NCI-H1694 treated with DMSO at 0.1 percent for 48 hours (cell line): Measurements from ENCODE around the gene UMODL1.

Experiments used
- DNase-seq: peaks from one replicate; lab custom pipeline; 2025; lab: John Stamatoyannopoulos, UW

UMODL1 gene

DNA sequence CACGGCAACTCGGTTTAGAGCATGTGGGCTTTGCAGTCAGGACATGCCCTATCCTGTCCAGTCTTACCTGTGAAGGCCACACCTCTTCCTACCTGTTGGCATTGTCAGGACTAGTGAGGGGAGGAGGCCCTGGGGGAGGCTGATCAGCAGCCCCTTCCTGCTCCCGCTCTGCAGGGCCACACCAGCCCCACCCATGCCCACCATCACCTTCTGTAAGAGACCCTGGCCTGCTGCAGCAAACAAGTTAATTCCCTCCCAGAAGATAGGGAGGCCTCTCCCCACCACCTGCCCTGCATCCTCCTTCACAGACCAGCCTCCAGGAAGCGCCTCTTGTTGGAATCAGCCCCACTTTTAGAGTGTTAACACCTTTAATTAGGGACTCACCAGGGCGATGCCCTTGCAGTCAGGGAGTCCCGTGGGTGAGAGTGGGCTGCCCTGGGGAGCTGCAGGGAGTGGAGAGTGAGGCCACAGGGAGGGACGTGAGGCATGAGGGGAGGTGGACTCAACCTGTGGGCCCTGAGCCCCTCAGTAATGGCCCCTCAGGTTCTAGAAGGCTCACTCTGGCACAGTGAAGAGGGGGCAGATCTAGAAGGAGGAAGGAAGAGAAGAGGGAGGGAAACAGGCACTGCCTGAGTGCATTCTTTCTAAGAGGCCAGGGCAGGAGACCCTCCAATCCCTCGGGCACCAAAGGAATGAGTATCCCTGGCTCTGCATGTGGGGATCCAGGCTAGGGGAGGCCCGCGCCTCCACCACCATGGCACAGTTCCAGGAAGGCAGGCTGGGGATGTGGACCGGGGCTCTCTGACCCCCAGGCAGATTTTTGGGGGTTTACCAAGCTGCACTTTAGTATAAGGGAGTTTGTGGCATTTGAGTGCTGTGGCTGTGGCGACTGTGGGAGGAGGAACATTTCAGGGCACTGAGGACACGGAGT, 8.2 kb downstream of the UMODL1 start:
- no peak for DNase-seq

DNA sequence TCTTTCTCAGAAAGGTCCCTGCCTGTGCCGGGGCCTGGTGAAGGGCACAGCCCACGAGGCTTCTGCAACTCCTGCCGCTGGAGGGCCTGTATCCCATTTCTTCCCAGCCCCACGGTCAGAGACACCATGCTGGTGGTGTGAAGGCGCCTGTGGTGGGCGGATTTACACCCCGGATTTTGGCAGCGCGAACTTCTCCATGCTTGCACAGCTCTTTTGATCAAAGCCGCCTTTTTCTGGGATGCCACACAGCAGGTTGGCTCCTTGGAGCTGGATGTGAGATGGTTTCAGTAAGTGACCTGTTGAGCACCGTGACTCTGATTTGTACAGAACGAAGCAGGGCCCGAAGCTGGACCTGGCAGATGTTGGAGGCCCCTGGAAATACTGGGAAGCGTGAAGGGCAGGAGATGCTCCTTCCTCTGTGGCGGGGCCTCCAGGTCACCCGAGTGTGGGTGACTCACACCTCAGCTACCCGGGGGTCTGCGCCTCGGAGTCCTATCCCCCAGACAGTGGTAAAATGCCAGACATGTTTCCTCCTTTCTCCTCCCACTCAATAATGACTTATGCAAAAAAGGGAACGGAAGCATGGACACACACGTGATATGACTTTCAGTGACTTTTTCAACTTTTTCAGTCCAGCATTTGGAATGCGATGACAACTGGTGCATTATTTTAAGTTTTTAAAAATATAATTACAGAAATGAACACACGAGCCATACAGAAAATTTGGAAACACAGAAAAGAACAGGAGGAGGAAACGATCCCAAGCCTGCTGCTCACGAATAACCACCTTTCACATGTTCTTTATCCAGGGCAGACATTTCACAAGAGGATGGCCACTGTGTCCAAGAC, 9.0 kb downstream of the UMODL1 start:
- no peak for DNase-seq

GRCh38 chr21:42080788-42081083, 9.6 kb downstream of the UMODL1 start:
- no peak for DNase-seq

DNA sequence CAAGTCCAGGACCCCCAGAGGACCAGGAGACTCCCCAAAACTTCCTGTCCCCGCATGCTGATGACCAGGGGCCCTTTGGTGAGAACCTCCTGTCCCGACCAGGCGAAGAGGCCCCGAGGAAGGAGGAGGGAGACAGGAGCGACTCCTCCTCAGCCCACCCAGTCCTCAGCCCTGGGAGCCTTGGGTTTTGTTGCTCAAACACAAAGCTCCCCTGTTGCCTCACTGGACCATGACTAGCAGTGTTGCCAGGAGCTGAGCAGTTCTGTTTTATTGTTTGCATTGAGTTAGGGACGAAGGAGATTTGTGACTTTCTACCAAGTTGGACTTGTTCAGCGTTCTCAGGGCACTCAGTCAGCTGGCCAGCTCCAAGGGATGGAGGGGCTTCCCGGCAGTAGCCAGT, 10.0 kb downstream of the UMODL1 start:
- no peak for DNase-seq

GRCh38 chr21:42081931-42082381, 10.8 kb downstream of the UMODL1 start:
- DNase-seq, result no peak

DNA sequence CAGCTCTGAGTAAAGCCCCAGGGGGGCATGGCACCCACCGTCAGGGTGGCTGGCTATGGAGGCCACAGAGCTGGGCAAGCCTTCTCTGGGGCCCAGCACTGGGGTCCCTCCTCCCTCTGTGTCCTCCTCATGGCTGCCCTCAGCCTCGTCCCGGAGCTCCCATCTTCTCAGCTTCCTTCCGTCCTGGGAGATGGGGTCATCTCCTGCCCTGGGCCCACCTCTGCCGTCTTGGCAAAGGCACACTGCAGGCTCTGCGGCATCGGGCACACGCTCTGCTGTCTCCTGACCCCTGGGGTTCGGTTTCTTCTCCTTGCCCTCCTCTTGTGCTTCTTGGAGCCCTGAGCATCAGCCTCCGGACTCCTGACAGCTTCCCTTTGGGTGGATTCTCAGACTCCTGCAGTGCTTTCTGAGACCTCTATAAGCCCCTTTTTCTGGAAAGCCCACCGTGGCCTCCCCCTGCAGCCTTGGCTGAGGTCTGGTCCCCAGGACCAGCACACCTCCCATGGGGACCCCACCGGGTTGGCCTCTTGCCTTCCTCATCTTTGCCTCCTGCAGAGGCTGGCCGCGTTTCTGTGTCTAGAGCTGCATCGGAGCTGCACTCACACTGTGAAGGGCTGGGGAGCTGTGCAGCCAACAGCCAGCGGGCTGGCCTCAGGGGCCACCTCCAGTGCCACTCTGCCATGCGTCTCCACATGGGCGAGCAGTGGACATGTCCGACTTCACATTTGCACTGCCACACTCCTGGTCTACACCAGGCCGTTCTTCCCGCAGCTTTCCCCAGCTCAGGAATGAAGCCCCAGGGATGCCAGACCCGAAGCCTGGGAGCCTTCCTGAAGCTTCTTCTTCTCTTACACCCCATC, 11.6 kb downstream of the UMODL1 start:
- DNase-seq, result no peak

DNA sequence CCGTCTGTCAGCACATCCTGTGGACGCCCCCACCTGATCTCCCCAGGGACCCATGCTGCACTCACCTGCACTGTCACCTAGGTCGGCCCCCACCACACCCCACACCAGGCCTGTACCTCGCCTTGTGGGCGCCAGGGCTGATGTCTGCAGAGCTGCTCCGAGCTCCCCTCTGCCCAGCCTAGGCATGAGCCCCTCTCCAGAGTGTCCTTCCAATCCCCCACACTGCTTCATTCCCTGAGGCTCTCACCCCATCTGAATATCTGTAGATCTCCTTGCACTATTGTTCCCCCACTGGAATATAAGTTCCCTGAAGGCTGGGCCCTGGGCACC, 12.2 kb downstream of the UMODL1 start:
- DNase-seq, result no peak

DNA sequence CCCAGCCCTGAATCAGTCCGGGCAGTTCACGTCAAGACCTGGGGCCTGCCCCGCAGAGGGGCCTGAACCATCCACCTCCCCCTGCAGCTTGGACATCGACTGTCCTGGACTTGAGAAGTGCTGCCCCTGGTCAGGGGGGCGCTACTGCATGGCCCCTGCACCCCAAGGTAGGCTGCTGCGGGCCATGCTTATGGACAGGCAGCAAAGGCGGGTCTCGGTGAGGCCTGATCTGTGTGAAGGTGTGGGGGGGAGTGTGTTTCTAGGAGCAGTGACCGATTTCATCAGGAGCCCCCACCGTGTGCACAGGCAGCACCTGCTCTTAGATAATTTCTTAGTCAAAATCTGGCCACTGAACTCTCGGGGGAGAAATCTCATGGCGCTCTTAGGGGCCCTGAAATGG, 13.0 kb downstream of the UMODL1 start:
- no peak for DNase-seq

GRCh38 chr21:42085246-42086077, 14.3 kb downstream of the UMODL1 start:
- DNase-seq, result no peak

DNA sequence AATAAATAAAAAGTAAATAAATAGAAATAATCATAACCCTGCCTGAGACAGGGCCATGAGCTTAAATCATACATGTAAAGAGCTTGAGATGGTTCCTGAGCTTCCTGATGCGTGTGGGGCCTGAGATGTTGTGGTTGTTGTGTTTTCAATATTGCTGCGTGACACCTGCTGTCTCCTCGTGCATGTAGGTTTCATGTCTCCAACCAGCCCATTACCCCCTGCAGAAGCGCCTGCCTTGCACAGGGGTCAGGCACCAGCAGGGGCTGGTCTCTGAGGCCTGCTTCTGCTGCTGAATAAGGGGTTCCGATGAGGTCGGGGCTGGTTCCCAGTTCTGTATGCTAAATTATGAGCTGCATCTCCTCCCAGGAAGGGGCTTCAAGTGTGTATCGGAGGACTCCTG, 15.9 kb downstream of the UMODL1 start:
- no peak for DNase-seq

- DNase-seq, result no peak
Measured at GRCh38 chr21:42088148-42088547, 17.0 kb downstream of the UMODL1 start.

DNA sequence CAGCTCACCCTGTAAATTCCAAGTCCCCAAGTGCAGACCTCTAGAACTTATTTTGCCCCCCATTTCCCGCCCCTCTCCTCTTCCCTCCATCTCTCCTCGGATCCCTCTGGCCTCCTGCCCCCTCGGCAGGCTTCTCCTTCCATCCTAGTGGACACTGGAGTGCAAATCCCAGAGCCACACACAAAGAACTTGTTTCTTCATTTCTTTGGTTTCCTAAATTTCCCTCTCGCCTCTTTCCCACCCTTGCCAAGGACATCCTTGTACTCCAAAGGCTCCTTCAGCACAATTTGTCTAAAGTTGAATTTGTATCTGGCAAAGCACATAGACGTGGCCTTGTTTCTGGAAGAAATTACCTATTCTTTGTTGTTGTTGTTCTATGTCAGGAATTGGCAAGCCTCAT, 17.5 kb downstream of the UMODL1 start:
- no peak for DNase-seq

DNA sequence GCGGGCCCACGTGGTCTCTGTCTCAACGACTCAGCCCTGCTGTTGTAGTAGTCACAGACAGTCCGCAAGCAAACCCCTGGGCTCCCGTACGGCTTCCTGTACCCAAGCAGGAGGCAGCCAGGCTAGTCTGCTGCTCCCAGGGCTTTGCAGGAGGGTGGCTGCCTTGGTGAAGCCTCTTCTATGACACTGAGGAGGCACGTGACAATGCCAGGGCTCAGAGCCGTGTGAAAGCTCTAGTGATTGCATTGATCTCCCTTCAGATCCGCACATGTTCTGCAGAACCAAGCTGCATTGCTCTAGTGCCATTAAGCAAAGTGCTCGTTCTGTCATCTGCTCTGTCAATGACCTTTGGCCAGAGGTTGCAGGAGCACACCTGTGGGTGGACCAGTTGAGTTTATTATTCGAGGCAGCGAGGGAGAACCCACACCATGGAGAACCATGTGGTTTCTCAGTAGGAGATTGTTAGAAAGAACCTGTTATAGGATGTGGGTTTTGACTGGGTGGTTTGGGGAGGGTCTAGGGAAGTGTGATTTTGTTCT, 18.0 kb downstream of the UMODL1 start:
- DNase-seq, result no peak

DNA sequence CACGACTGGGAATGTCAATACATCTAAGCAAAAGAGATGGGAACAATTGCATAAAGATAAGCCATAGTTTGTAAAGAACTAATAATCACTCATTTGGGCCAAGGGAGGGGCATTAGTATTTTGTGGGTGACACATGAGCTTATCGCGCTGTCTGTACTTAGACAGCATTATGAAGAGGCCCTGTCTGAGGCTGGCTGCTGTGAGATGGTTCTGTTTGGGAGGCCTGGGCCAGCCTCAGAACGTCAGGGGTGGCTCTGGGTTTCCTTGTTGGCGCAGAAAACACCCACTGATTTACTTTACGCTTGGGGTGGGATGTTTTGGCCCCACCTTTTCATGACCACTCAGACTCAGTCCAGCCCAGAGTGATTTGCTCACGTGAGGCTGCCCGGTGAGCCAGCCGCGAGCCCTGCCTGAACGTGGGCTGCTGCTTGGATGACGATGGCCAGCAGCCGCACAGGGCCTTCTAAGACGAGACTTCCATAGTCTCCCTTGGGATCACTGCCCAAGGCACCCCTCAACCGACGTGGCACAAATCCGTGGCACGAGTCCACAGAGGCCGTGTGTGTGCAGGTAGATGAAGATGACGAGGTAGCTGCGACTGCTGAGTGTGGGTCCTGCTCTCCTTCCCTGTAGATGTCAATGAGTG, 18.7 kb downstream of the UMODL1 start:
- no peak for DNase-seq

- peak; percentile 21 for DNase-seq
Measured at GRCh38 chr21:42091899-42092508, 20.9 kb downstream of the UMODL1 start.

- DNase-seq, result no peak
Measured at GRCh38 chr21:42092771-42093170, 21.7 kb downstream of the UMODL1 start.

DNA sequence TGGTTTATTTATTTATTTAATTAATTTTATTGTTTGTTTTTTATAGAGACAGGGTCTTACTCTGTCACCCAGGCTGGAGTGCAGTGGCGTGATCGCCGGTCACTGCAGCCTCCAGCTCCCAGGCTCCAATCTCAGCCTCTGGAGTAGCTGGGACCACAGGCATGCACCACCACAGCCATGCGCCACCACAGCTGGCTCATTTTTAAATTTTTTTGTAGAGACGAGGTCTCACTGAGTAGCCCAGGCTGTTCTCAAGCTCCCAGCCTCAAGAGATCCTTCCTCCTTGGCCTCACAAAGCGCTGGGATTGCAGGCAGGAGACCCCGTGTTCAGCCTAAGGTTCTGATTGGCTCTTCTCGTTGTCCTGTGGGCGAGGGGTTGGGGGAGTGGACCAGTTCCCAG, 22.1 kb downstream of the UMODL1 start:
- DNase-seq, result no peak

GRCh38 chr21:42093991-42094421, 22.9 kb downstream of the UMODL1 start:
- peak; percentile 94 for DNase-seq

GRCh38 chr21:42094811-42095210, 23.7 kb downstream of the UMODL1 start:
- no peak for DNase-seq

DNA sequence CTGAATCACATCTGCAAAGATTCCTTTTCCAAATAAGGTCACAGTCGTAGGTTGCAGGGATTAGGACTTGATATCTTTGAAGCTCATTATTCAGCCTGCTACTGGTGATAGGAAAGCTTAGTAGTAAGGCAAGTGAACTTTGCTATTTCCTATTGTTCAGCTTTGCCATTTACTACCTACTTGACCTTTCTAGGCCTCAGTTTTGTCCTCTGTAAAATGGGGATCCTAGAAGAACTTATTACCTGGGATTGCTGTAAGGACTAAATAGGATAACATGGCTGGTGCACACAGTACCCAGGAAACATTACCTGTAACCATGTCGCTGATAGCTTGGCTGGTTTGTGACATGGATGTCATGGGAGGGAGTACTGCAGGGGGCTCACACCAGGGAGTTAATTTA, 24.5 kb downstream of the UMODL1 start:
- no peak for DNase-seq
